ENCODE results near the gene MARCHF10.

The MARCHF10 gene

DNA sequence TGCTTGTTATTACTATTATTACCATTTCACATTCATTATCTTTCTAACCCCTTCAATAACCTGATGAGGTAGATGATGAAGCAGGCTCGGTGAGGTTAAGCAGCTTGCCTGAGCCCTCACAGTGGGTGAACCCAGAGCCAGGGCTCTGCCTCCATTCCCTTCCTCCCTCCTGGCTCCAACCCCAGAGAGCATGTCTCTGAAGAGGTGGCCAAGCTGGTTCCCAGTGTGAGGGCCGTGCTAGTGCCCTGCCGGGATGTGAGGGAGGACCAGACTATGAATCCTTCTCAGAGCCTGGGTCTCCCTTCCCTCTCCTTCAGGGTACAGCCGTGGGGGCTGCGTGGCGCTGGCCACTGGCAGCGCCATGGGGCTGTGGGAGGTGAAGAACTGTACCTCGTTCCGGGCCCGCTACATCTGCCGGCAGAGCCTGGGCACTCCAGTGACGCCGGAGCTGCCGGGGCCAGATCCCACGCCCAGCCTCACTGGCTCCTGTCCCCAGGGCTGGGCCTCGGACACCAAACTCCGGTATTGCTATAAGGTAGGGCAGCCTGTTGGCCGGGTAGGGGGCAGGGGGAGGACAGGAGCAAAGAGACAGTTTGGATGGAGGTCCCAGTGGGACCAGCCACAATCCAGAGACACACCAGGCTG, 131.0 kb downstream of the MARCHF10 start:
- TF ChIP-seq ZNF274 (IDR thresholded peaks at IDR 0.05; ENCODE audit: low read depth, low read length) = no peak
- H3K4me3 ChIP-seq (ENCODE audit: low read length) = no peak overlapping the region

DNA sequence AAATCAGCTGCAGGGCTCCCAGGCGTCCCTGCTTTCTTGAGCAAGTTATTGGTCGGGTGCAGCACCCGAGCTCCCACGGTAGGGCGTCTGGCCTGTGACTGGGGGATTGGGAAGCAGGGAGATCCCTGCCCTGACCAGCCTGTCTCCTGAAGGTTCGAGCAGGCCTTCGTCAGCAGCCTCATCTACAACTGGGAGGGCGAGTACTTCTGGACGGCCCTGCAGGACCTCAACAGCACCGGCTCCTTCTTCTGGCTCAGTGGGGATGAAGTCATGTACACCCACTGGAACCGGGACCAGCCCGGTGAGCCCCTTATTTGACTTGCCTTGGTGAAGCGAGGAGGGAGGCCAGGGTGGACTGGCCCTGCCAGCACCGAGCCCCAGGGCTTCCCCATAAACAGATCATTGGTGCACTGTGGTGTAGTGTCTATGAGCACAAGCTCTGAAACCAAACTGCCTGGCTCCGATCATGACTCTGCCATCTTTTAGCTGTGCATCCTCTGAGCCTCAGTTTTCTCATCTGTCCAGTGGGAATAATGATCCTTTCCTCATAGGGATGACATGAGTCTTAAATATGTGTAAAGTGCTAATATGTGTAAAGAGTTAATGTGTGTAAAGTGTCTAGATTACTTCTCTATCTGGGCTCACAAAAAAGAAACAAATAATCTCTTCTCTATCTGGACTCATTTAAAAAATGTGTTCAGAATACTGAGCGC, 131.7 kb downstream of the MARCHF10 start:
- no peak overlapping the region for H3K4me3 ChIP-seq (ENCODE audit: low read length)
- no peak for TF ChIP-seq ZNF274 (IDR thresholded peaks at IDR 0.05; ENCODE audit: low read depth, low read length)

DNA sequence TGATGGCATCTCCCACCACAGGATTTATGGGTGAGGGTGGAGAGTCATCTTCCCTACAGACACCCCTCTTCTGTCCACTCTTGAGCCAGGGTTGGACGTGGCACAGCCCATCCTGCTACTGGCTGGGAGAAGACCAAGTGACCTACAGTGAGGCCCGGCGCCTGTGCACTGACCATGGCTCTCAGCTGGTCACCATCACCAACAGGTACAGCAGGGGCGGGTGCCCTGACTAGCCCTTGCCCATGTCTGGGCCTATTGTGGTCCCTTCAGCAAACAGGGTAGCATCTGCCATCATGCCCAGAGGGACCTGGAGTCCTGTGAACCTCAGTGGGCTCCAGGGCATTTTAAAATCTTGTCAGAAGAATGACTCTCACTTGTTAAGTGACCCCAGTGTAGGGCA, 132.4 kb downstream of the MARCHF10 start:
- TF ChIP-seq ZNF274 (IDR thresholded peaks at IDR 0.05; ENCODE audit: low read depth, low read length) = no peak
- H3K4me3 ChIP-seq (ENCODE audit: low read length) = no peak overlapping the region

DNA sequence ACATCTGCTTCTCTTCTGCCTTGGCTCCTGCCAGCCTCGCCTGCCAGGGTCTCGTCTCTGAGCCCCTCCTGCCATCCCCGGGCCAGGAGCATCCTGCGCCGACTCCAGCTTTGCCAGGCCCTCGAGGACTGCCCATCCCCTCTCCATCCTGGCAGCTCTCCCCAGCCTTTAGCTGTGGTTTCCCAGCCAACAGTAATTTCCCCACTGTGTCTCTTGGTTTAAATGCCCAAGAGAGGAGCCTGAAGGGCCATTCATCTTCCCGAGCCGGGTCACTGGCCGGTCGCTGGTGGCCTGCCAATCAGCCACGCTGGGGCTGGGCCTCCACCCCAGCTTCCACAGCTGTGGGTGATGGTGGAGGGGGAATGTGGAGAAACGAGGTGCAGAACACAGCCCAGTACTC, 132.9 kb downstream of the MARCHF10 start:
- no peak for TF ChIP-seq ZNF274 (IDR thresholded peaks at IDR 0.05; ENCODE audit: low read depth, low read length)
- H3K4me3 ChIP-seq (ENCODE audit: low read length) = no peak overlapping the region

DNA sequence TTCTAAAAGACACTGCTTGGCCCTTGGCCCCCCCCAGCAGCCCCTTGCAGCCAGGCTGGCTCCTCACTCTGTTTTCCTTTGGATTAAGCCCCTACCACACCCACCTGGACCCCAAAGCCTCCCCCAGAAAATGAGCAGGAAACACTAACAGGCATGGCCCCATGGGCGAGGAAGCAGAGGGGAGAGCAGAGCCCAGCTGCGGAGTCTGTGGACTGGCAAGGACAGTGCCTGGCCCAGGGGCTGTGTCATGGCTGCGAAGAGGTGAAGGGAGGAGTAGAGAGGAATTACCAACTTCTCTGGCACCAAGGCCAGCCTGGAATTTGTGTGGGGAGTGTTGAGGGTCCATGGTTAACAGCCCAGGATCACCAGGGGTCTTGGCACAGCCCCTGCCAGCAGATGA, 133.3 kb downstream of the MARCHF10 start:
- TF ChIP-seq ZNF274 (IDR thresholded peaks at IDR 0.05; ENCODE audit: low read depth, low read length) = no peak
- no peak overlapping the region for H3K4me3 ChIP-seq (ENCODE audit: low read length)

DNA sequence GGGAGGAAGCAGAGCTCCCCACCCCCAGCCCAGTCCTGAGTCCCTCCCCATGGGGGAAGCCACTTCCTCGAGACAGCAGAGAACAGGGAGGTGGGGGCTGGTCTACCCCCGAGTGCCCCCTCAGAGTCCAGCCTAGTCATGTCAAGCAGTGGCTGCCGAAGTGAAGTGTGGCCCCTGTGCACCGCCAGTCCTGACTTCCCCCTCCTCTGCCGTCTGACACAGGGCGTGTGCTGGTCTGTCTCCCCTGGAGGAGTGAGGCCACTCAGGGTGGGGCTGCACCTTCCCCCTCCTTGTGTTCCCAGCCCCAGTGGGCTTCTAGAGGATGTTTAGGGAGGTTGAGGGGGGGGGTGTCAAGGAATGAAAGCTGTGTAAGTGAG, 133.8 kb downstream of the MARCHF10 start:
- no peak overlapping the region for H3K4me3 ChIP-seq (ENCODE audit: low read length)
- TF ChIP-seq ZNF274 (IDR thresholded peaks at IDR 0.05; ENCODE audit: low read depth, low read length) = no peak

DNA sequence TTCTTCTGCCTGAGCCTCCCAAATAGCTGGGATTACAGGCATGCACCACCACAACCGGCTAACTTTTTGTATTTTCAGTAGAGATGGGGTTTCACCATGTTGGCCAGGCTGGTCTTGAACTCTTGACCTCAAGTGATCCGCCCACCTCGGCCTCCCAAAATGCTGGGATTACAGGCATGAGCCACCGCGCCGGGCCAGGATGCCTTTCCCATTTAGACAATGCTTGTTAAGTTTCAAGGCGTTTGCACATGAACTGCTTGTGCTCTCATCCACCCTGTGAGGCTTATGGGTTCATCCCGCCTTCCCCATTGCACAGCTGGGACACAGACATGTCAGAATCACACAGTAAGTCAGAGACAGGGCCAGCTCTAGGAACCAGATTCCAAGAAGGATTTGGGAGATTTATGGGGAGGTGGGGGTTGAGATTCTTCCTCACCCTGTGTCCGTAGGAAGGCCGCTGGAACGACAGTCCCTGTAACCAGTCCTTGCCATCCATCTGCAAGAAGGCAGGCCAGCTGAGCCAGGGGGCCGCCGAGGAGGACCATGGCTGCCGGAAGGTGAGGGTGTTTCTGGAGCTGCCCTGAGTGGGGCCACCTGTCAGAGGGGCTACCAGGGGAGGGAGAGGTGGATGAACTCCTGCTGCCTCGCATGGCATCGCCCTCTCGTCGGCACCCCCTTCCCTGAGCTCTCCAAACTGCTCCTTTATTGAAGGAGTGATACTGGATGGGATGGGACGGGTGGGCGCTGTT, 134.3 kb downstream of the MARCHF10 start:
- H3K4me3 ChIP-seq (ENCODE audit: low read length) = no peak overlapping the region
- no peak for TF ChIP-seq ZNF274 (IDR thresholded peaks at IDR 0.05; ENCODE audit: low read depth, low read length)

DNA sequence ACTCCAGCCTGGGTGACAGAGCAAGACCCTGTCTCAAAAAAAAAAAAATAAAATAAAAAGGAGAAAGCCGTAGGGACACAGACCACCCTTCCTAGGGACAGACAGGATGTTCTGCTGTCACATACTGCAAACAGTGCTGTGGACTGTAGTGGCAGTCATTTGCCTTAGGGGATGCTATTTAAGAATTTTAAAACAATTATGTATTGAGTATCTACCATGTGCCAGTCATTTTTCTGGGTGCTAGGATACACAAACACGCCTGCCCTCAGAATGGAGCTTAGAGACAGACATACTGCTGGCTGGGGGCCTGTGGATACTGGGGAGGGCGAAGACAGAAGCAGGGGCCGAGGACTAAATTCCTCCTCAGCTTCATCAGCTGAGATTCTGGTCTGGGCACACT, 135.2 kb downstream of the MARCHF10 start:
- TF ChIP-seq ZNF274 (IDR thresholded peaks at IDR 0.05; ENCODE audit: low read depth, low read length) = no peak
- no peak overlapping the region for H3K4me3 ChIP-seq (ENCODE audit: low read length)

DNA sequence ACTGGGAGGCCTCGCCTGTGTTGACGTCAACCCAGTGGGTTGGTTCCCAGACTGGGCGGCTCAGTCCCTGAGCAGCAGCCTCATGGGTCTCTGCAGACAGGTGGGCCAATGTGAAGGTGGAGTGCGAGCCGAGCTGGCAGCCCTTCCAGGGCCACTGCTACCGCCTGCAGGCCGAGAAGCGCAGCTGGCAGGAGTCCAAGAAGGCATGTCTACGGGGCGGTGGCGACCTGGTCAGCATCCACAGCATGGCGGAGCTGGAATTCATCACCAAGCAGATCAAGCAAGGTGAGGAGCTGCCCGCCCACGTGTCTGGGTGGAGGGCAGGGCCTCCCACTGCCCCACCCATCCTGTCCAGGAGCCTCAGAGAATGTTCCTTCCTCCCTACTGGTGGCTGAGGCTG, 136.6 kb downstream of the MARCHF10 start:
- H3K4me3 ChIP-seq (ENCODE audit: low read length) = no peak overlapping the region
- TF ChIP-seq ZNF274 (IDR thresholded peaks at IDR 0.05; ENCODE audit: low read depth, low read length) = no peak

DNA sequence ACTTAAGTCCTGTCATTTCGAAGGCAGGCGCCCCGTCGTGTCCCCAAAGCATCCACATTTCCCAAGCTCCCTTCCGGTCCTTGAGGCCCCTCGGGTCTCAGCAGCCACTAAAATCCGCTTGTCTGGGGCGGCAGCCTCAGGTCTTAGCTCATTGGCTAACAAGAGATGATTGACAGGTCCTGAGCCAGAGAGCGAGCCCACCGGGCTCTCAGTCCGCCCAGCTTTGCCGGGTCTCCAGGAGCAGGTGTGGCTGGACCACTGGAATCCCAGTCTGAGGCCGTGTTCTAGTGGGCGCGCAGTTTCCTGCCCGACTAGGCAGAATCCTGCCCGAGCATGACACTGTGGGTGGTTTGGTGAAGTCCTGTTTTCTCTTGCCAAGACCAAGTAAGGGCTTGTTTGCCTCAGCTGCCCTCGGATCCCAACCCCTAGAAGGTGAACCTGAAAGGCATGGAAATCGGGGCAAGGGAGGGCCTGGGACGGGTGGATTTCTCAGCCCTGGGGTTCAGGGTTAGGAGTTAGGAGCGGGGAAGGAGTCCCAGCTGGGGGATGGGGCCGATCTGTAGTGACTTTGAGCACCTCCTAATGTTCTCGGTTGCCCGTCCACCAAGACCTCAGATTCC, 137.8 kb downstream of the MARCHF10 start:
- TF ChIP-seq ZNF274 (IDR thresholded peaks at IDR 0.05; ENCODE audit: low read depth, low read length) = no peak

DNA sequence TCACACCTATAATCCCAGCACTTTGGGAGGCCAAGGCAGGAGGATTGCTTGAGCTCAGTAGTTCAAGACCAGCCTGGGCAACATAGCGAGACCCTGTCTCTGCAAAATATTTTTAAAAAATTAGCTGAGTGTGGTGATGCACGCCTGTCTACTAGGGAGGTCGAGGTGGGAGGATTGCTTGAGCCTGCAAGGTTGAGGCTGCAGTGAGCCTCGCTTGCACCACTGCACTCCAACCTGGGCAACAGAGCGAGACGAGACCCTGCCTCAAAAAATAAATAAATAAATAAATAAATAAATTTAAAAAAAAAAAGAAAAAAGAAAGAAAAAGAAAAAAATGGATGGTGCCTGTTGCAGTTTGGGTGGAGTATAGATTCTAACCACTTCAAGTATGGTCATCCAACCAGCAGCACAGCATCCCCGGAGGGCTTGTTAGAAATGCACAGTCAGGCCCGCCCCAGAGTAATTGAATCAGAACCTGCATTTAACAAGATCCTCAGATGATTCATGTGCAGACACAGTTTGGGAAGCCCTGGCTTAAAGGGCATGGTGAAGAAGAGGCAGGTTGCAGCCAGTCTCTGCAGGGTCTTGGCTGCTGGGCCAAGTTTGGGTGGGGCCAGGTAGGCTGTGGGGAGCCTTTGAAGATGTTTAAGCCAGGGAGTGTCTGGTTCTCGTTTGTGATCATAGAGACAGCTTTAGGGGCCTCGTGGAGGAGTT, 139.9 kb downstream of the MARCHF10 start:
- H3K4me3 ChIP-seq (ENCODE audit: low read length) = no peak overlapping the region
- TF ChIP-seq ZNF274 (IDR thresholded peaks at IDR 0.05; ENCODE audit: low read depth, low read length) = no peak

More for the DNA sequence above, 137.8 kb downstream of the MARCHF10 start:
- H3K4me3 ChIP-seq (ENCODE audit: low read length) = no peak overlapping the region

DNA sequence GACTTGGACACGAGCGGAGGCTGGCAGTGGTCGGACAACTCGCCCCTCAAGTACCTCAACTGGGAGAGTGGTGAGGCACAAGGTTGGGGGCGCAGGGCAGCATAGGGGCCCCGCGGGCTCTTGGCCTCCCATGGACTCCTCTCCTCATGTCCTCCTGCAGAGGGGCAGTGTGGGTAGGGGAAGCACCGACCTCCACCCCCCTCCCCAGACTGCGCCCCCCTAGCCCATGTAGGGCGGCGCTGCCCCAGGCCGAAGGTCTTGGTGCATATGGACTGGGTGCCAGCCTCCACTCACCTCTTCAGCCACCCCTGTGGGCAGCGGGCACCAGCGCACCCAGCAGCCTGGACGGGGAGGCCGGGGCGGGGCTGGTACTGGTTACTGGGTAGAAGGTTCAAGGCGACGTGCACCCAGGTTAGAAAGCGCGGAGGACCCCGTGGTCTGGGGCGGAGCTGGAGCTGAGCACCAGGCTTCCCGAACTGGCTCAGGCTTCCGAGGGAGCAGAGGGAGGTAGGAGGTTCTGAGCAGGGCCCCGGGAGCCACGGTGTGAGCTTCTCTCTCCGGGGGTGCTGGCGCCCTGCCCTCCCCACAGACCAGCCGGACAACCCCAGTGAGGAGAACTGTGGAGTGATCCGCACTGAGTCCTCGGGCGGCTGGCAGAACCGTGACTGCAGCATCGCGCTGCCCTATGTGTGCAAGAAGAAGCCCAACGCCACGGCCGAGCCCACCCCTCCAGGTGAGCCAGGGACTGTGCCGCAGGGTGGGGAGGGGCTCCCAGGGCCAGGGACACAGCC, 141.1 kb downstream of the MARCHF10 start:
- no peak for TF ChIP-seq ZNF274 (IDR thresholded peaks at IDR 0.05; ENCODE audit: low read depth, low read length)
- no peak overlapping the region for H3K4me3 ChIP-seq (ENCODE audit: low read length)

DNA sequence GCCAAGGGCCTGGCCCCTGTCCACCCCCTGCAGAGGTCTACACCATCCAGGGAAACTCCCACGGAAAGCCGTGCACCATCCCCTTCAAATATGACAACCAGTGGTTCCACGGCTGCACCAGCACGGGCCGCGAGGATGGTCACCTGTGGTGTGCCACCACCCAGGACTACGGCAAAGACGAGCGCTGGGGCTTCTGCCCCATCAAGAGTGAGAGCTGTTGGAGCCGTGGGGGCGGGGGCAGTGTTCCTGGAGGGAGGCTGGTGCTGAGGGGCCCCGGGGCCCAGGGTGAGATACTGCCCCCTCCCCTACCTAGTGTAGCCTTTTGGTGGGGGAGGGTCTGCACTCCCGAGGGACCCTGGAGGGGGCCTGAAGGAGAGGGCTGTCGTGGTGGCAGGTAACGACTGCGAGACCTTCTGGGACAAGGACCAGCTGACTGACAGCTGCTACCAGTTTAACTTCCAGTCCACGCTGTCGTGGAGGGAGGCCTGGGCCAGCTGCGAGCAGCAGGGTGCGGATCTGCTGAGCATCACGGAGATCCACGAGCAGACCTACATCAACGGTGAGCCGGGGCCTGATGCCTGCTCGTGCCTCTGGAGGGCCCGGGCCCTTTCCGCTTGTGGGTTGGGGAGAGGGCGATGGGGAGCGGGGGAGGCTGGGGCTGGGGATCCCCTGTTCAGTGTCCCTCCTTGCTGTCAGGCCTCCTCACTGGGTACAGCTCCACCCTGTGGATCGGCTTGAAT, 141.9 kb downstream of the MARCHF10 start:
- H3K4me3 ChIP-seq (ENCODE audit: low read length) = no peak overlapping the region
- no peak for TF ChIP-seq ZNF274 (IDR thresholded peaks at IDR 0.05; ENCODE audit: low read depth, low read length)

All from GM08714 (cell line).